Left lobe of liver (tissue), 2 donors: ENCODE results near the gene WNT7B. TPM values are rescaled to one million over a fixed set of nuclear protein-coding genes. Genes with fewer than 3 reads are reported as not detected.
"Not testable (repeated sequence)": the region's sequence is repeated elsewhere in the genome, so short reads cannot be mapped to it uniquely, and the experiment has no call there.

Experiments used
- ATAC-seq: fragments of 200-7000 bp; cut with Tn5 transposase; one replicate; pipeline ENCODE4 v1.9.1; 2020; ENCODE audit warnings: mild to moderate bottlenecking, moderate library complexity
- DNase-seq: peaks from one replicate; pipeline ENCODE4 v3.0.0-alpha.2; 2020; ENCODE audit warnings: low spot score
- total RNA-seq: library from RNA; stranded (reverse); gene quantifications from one replicate; pipeline ENCODE4 v1.2.1, GENCODE V29; 2021
- donor health status: DM: no; HTN: no; CAD: no; lungs with moderate emphysema.
- donor health status: DM: no; HTN: yes; CAD: no.

The WNT7B gene
- total RNA-seq, 1 donor from 2014 or later: 0.08 TPM

GRCh38 chr22:46008836-46009596 lies 32.1 kb upstream of the WNT7B start:
- DNase-seq: no peak
- no peak for ATAC-seq

GRCh38 chr22:46008291-46008690 lies 31.3 kb upstream of the WNT7B start:
- DNase-seq (no peak), ATAC-seq (no peak)

- no peak for DNase-seq
- ATAC-seq: no peak
Observed at GRCh38 chr22:46007848-46008261, 30.9 kb upstream of the WNT7B start.

- ATAC-seq (peak; percentile 18), DNase-seq (no peak)
Observed at GRCh38 chr22:46007003-46007847, 30.3 kb upstream of the WNT7B start.

GRCh38 chr22:46006379-46007002 lies 29.5 kb upstream of the WNT7B start:
- ATAC-seq: peak; percentile 85
- peak; percentile 86 for DNase-seq

- not testable (repeated sequence) for ATAC-seq, DNase-seq
Observed at GRCh38 chr22:46005116-46005705, 28.2 kb upstream of the WNT7B start.

GRCh38 chr22:46004105-46004866 lies 27.3 kb upstream of the WNT7B start:
- ATAC-seq (no peak), DNase-seq (no peak)

- DNase-seq (no peak), ATAC-seq (no peak)
Observed at GRCh38 chr22:46003271-46004091, 26.5 kb upstream of the WNT7B start.

GRCh38 chr22:46002757-46003270 lies 25.9 kb upstream of the WNT7B start:
- DNase-seq: no peak

GRCh38 chr22:46001426-46002106 lies 24.6 kb upstream of the WNT7B start:
- DNase-seq: no peak

More at GRCh38 chr22:46002757-46003270, 25.9 kb upstream of the WNT7B start:
- ATAC-seq: no peak

GRCh38 chr22:46001046-46001425 lies 24.1 kb upstream of the WNT7B start:
- DNase-seq (no peak), ATAC-seq (no peak)

More at GRCh38 chr22:46001426-46002106, 24.6 kb upstream of the WNT7B start:
- ATAC-seq: no peak

- no peak for DNase-seq
- no peak for ATAC-seq
Observed at GRCh38 chr22:46000081-46001027, 23.4 kb upstream of the WNT7B start.

- no peak for DNase-seq
- no peak for ATAC-seq
Observed at GRCh38 chr22:45999379-45999971, 22.5 kb upstream of the WNT7B start.

- DNase-seq (no peak), ATAC-seq (no peak)
Observed at GRCh38 chr22:45998638-45999378, 21.8 kb upstream of the WNT7B start.

- peak; percentile 33 for ATAC-seq
Observed at GRCh38 chr22:45997777-45998637, 21.0 kb upstream of the WNT7B start.

More at GRCh38 chr22:45997777-45998637, 21.0 kb upstream of the WNT7B start:
- no peak for DNase-seq
